GM12874 (cell line): ENCODE measurements around the gene MSANTD1.

ENCODE experiments used
- TF ChIP-seq, protein P1 (sequence below): IDR thresholded peaks from 2 replicates; pipeline ENCODE4 v1.5.1; 2011; ENCODE audit warnings: low read depth, mild to moderate bottlenecking, control low read depth, low read length, moderate library complexity; ENCODE audit not compliant: insufficient read depth

Gene MSANTD1

DNA sequence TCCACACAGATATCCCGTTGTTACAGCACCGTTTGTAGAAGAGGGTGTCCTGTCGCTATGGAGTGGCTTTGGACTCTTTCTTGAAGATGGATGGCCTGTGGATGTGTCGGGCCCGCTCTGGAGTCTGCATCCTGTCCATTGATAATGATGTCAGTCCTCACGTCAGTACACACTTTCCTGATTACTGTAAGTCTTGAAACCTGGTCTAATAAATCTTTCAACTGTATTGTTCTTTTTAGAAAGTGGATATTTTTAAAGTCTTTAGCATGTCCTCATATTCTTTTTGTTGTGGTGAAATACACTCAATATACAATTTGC, 14.9 kb downstream of the MSANTD1 start:
- TF ChIP-seq, protein P1, sequence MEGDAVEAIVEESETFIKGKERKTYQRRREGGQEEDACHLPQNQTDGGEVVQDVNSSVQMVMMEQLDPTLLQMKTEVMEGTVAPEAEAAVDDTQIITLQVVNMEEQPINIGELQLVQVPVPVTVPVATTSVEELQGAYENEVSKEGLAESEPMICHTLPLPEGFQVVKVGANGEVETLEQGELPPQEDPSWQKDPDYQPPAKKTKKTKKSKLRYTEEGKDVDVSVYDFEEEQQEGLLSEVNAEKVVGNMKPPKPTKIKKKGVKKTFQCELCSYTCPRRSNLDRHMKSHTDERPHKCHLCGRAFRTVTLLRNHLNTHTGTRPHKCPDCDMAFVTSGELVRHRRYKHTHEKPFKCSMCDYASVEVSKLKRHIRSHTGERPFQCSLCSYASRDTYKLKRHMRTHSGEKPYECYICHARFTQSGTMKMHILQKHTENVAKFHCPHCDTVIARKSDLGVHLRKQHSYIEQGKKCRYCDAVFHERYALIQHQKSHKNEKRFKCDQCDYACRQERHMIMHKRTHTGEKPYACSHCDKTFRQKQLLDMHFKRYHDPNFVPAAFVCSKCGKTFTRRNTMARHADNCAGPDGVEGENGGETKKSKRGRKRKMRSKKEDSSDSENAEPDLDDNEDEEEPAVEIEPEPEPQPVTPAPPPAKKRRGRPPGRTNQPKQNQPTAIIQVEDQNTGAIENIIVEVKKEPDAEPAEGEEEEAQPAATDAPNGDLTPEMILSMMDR: no peak

- TF ChIP-seq, protein P1: no peak
These were observed 17.1 kb downstream of the MSANTD1 start for GRCh38 chr4:3266076-3266475.

GRCh38 chr4:3267576-3268394, 18.8 kb downstream of the MSANTD1 start:
- TF ChIP-seq, protein P1: no peak

DNA sequence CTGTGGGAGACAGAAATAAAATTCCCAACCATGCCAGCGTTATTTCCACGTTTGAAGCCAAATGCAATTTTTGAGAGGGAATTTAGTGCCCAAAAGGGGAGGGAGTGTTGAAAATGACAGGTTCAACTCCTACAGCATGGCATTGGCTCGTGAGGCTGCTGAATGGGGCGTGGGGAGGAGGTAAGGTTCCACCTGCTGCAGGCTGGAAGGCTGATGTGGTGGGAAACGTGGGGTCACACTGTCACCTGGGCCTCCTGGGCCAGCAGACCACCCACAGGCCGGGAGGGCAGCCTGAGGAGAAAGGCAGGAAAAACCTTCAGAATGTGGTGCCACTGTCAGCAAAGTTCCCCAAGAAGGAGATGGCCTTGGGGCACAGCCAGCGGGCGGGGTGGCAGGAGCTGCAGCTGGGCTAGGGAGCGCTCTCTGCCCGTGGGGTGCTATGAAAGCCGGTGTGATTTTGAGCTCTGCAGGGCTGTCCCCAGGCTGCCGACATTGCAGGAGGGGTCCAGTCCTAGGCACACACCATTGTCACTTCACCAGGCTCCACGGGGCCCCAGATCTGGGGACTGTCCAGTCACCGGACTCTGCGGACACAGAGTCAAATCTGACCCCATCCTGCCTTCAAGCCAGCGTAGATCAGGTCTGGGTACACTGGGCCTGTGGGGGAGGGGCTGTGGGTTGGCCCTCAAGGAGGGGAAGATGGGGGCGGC, 19.6 kb downstream of the MSANTD1 start:
- TF ChIP-seq, protein P1: no peak

DNA sequence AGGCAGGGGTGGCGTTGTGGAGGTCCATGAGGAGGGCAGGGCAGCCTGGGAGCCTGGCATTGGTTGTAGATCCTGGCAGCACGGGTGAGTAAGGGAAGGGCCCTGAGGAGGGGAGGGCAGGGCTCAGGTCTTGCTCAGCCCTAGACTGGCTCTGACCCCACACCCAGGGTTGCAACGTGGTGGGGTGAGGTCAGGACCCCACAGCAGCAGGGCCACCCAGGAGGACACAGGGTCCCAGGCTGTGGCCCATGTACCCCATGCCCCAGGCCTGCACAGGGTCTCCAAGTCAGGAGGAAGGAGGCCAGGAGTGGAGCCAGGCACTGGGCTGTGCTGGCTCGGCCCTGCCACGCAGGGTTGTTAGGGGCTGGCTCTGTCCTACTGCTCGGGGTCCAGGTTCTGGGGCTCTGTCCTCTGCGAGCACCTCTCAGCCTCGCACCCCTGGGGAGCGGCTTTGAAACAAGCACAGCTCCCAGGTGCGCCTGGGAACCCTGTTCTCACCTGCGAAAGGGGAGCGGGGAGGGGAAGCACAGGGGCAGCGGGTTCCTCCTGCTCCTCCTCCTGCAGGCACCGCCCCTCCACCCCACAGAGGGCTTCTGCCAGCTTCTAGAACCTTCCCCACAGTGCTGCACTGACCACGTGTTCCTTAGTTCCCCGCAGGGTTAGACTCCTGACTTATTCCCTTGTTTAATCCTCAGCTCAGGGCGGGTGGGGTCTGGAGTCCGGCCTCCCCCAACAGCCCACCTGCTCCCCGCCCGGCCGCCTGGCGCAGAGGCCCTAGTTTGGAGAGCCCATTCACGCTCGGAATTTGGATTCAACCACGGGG, 20.4 kb downstream of the MSANTD1 start:
- TF ChIP-seq, protein P1: no peak

- TF ChIP-seq, protein P1: no peak
These were observed 21.1 kb downstream of the MSANTD1 start for GRCh38 chr4:3269991-3270611.

DNA sequence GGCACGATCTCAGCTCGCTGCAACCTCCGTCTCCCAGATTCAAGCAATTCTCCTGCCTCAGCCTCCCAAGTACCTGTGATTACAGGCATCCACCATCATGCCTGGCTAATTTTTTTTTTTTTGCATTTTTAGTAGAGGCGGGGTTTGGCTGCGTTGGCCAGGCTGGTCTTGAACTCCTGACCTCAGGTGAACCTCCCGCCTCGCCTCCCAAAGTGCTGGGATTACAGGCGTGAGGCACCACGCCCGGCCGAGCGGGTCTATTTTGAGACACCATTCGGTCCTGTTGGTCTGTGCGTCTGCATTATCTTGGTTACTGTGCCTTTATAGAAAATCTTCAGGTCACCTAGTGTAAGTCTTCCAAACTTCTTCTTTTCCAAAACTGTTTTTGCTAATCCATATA, 22.2 kb downstream of the MSANTD1 start:
- TF ChIP-seq, protein P1: no peak
